ENCODE measurements around the gene SSU72. TPM values are rescaled to one million over a fixed set of nuclear protein-coding genes. Genes with fewer than 3 reads are reported as not detected.
A peak's percentile ranks its signal among the peaks of the same experiment; 100 is the strongest.

Gene SSU72
- total RNA-seq, 2 donors from 2014 or later = 80.4 to 90.2 TPM

DNA sequence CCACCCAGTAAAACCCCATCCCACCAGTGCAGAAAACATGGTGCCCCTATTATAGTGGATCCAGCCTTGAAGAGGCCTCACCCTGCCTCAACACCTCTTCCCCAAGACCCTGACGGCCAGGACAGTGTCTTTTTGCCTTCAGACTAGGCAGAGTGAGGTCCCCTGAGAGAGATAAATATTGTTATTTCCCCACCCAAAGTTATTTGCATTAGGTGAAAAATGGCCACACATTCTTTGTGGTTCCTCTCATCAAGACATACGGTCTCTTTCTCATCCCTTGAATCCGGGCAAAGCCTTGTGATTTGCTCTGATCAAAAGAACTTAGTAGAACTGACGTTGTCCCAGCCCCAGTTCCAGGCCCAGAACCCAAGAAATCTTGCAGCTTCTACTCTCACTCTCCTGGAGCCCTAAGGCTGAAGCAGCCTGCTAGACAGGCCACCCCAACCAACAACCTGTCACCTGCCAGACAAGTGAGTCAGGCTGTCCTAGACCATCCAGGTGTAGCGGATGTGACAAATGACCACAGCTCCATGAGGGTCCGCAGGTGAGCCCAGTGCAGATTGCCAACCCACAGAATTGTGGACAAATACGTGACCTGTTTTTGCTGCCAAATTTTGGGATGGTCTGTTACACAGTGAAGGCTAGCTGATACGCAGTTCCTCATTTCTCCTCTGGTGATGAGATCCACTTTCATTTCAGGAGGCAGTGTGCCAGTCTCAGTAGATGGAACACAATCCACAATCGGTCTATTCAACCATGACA lies 8.1 kb upstream of the SSU72 start:
- no peaks in the 10 kb centered on the region for H3K9me3 ChIP-seq
- TF ChIP-seq, protein P1, sequence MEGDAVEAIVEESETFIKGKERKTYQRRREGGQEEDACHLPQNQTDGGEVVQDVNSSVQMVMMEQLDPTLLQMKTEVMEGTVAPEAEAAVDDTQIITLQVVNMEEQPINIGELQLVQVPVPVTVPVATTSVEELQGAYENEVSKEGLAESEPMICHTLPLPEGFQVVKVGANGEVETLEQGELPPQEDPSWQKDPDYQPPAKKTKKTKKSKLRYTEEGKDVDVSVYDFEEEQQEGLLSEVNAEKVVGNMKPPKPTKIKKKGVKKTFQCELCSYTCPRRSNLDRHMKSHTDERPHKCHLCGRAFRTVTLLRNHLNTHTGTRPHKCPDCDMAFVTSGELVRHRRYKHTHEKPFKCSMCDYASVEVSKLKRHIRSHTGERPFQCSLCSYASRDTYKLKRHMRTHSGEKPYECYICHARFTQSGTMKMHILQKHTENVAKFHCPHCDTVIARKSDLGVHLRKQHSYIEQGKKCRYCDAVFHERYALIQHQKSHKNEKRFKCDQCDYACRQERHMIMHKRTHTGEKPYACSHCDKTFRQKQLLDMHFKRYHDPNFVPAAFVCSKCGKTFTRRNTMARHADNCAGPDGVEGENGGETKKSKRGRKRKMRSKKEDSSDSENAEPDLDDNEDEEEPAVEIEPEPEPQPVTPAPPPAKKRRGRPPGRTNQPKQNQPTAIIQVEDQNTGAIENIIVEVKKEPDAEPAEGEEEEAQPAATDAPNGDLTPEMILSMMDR (IDR thresholded peaks at IDR 0.05) = no peak
- no peak overlapping the region for H3K27ac ChIP-seq
- DNase-seq (ENCODE audit: low spot score) = no peak
- H3K36me3 ChIP-seq = no peaks in the 10 kb centered on the region
- H3K4me1 ChIP-seq (ENCODE audit: control insufficient read depth in 1 of 2, low read depth in 2 of 2) = no peaks in the 10 kb centered on the region
- no peak overlapping the region for H3K4me3 ChIP-seq
- ATAC-seq (ENCODE audit: insufficient number of reproducible peaks, low FRiP score, low read depth) = no peak
- no peaks in the 10 kb centered on the region for H3K27me3 ChIP-seq (replicated peaks; ENCODE audit: insufficient read depth)

DNA sequence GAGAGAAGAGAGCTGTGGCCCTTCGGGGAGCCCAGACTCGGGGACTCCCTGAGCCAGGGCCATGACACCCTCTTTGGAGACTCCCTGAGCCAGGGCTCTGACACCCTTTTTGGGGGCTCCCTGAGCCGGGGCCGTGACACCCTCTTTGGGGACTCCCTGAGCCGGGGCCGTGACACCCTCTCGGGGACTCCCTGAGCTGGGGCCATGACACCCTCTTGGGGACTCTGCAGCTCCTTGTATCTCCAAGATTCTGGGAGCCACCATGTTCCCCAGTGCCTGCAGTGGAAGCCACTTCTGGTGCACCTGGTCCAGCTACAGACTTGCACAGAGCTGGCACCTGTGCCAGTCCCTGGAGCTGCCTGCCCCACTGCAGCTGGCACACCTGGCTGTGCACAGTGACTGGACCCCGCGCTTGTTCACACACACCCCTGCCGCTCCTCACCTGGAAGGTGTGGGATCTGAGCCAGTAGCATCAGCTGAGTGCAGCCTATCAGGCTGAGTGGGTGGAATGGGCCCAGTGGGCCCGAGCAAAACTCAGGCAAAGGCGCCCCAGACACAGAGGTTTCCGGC lies 3.8 kb upstream of the SSU72 start:
- DNase-seq (ENCODE audit: low spot score) (no peak), ATAC-seq (ENCODE audit: insufficient number of reproducible peaks, low FRiP score, low read depth) (no peak)
- Histone ChIP-seq H3K27me3 (replicated peaks; ENCODE audit: insufficient read depth) (no peaks in the 10 kb centered on the region), H3K4me3 (no peak overlapping the region), H3K36me3 (no peaks in the 10 kb centered on the region), H3K4me1 (ENCODE audit: control insufficient read depth in 1 of 2, low read depth in 2 of 2) (peaks cover 0 to 12% of the 10 kb centered on the region in 2 donors), H3K27ac (no peak overlapping the region), H3K9me3 (no peaks in the 10 kb centered on the region)
- TF ChIP-seq, protein P1 (IDR thresholded peaks at IDR 0.05) = no peak

DNA sequence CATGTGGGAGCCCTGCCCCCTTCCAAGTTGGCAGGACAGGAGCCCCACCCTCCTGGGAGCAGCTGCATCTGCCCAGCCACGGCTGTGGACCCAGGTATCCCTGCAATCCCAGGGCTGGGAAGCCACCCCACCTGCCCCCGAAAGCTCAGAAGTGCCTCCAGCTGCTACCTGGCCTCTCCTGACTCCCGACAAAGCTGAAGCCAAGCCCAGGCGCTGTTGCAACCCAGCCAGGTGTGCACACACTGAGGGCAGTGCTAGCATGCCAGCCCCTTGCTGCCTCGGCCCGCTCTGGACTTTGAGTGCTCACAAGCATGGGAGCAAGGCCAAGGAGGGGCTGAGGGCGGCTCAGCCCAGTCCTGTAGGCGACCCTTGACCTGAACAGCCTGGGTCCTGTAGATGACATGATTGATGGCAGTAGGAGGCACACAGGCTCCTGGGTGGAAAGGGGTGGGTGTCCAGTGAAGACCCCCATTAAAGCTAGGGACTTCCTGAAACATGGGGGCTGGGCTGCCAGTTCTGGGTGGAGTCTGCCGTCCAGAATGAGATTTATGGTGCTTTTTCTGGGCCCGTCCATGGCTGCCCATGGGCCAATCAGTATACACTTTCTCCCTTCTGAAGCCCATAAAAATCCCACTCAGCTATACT lies 2.8 kb upstream of the SSU72 start:
- Histone ChIP-seq H3K9me3 (no peaks in the 10 kb centered on the region), H3K4me3 (no peak overlapping the region), H3K36me3 (no peaks in the 10 kb centered on the region), H3K27me3 (replicated peaks; ENCODE audit: insufficient read depth) (no peaks in the 10 kb centered on the region), H3K27ac (no peak overlapping the region), H3K4me1 (ENCODE audit: control insufficient read depth in 1 of 2, low read depth in 2 of 2) (peaks cover 10 to 22% of the 10 kb centered on the region in 2 donors)
- TF ChIP-seq, protein P1 (IDR thresholded peaks at IDR 0.05) = no peak
- DNase-seq (ENCODE audit: low spot score) (no peak), ATAC-seq (ENCODE audit: insufficient number of reproducible peaks, low FRiP score, low read depth) (no peak)

DNA sequence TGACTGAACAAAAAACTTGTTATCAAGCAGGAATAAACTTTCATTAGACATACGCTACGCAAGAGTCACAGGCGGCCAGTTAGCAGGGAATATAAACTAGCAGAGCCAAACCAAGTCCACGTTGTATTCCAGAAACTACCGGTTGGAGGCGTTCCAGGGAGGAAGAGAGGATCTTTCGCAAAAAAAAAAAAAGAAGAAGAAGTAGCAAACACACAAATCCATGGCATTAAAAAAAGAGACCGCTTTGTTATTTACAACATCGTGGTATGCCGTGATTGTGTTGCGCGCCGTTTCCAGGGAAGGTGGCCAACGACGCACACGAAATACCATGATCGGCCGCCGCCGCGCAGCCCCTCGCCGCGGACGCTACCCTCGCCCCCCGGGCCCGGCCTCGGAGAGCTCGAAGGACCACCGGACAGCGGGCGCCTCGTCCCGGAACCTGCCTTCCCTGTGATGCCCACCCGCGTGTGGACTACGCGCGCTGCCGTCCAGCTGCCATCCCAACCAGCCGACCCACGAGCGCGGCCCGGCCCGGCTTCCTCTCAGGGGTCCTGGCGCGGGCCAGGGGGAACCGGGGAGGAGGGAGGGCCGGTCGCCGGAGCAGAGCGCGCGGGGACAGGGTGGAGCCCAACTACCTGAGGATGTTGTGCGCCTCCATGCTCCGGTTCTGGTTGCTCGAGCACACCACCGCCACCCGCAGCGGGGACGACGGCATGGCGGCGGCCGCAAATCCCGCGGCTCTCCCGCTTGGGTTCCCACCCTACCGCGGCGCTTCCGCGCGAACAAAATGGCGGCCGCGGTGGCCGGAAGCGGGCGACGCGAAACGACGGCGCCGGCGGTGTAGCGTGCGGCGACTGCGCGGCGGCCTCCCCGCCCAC lies 581 bp downstream of the SSU72 start:
- peak overlapping the region; percentile 99 for H3K27ac ChIP-seq
- ATAC-seq (ENCODE audit: insufficient number of reproducible peaks, low FRiP score, low read depth) = peak; percentile 72
- H3K4me3 ChIP-seq = peak overlapping the region; percentile 100
- DNase-seq (ENCODE audit: low spot score) = no peak
- H3K27me3 ChIP-seq (replicated peaks; ENCODE audit: insufficient read depth) = no peaks in the 10 kb centered on the region
- H3K9me3 ChIP-seq = no peaks in the 10 kb centered on the region
- TF ChIP-seq, protein P1 (IDR thresholded peaks at IDR 0.05) = no peak
- H3K4me1 ChIP-seq (ENCODE audit: control insufficient read depth in 1 of 2, low read depth in 2 of 2) = peaks cover 16 to 34% of the 10 kb centered on the region in 2 donors
- peaks cover 4% of the 10 kb centered on the region for H3K36me3 ChIP-seq
